Osteocyte (in vitro differentiated cells): ENCODE results near the gene CNPY4. TPM values are rescaled to one million over a fixed set of nuclear protein-coding genes. Genes with fewer than 3 reads are reported as not detected.
A peak's percentile ranks its signal among the peaks of the same experiment; 100 is the strongest.

Experiments used
- DNase-seq: peaks from one replicate; pipeline ENCODE4 v3.0.0; 2021; ENCODE audit warnings: mixed read lengths; ENCODE audit not compliant: unreplicated experiment; ENCODE audit errors: extremely low spot score
- H3K27ac Mint-ChIP-seq: one replicate; pipeline ENCODE4 v1.8.0; 2021; ENCODE audit warnings: mild to moderate bottlenecking, mixed read lengths; ENCODE audit not compliant: unreplicated experiment
- H3K27me3 Mint-ChIP-seq: one replicate; pipeline ENCODE4 v1.8.0; 2021; ENCODE audit warnings: mixed read lengths; ENCODE audit not compliant: unreplicated experiment
- H3K36me3 Mint-ChIP-seq: one replicate; pipeline ENCODE4 v1.8.0; 2021; ENCODE audit warnings: mixed read lengths; ENCODE audit not compliant: unreplicated experiment
- H3K4me1 Mint-ChIP-seq: one replicate; pipeline ENCODE4 v1.8.0; 2021; ENCODE audit warnings: mixed read lengths; ENCODE audit not compliant: unreplicated experiment
- H3K4me3 Mint-ChIP-seq: one replicate; pipeline ENCODE4 v1.8.0; 2021; ENCODE audit warnings: mild to moderate bottlenecking, moderate library complexity, mixed read lengths; ENCODE audit not compliant: unreplicated experiment
- H3K9me3 Mint-ChIP-seq: one replicate; pipeline ENCODE4 v1.8.0; 2021; ENCODE audit warnings: mixed read lengths; ENCODE audit not compliant: unreplicated experiment
- total RNA-seq: library from RNA; stranded (reverse); gene quantifications from 2 replicates; pipeline ENCODE4 v1.2.1, GENCODE V29; 2021
- TF ChIP-seq, protein P1 (sequence below): fragments of 200-600 bp; sonication (generic); IDR thresholded peaks from 2 replicates; pipeline ENCODE4 v1.5.0; 2021; ENCODE audit warnings: antibody characterized with exemption, mild to moderate bottlenecking, moderate library complexity

The CNPY4 gene
- total RNA-seq, 1 donor from 2014 or later, result 33.6 TPM

DNA sequence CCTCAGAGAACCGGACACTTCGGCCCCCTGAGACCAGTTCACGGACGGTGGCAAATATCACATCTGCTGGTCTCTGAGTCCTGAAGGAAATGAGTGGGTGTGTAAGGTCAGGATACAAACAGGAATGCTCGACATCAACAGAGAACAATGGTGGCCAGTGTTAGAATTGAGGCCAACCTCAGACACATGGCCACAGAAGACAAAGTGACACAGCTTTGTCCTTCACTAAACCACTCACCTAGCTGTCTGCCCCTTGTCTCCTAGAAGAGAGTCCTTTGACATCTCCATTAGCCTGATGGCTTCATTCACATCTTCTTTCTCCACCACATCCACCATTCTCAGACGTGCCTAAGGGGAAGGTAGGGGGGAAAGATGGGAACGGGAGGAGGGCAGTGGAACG lies 26.4 kb upstream of the CNPY4 start:
- Mint-ChIP-seq H3K9me3 (no peaks in the 10 kb centered on the region), H3K36me3 (peaks cover 50% of the 10 kb centered on the region), H3K27me3 (no peaks in the 10 kb centered on the region), H3K4me1 (peaks cover 17% of the 10 kb centered on the region), H3K27ac (no peak overlapping the region), H3K4me3 (no peak overlapping the region)
- DNase-seq, result no peak
- TF ChIP-seq, protein P1, sequence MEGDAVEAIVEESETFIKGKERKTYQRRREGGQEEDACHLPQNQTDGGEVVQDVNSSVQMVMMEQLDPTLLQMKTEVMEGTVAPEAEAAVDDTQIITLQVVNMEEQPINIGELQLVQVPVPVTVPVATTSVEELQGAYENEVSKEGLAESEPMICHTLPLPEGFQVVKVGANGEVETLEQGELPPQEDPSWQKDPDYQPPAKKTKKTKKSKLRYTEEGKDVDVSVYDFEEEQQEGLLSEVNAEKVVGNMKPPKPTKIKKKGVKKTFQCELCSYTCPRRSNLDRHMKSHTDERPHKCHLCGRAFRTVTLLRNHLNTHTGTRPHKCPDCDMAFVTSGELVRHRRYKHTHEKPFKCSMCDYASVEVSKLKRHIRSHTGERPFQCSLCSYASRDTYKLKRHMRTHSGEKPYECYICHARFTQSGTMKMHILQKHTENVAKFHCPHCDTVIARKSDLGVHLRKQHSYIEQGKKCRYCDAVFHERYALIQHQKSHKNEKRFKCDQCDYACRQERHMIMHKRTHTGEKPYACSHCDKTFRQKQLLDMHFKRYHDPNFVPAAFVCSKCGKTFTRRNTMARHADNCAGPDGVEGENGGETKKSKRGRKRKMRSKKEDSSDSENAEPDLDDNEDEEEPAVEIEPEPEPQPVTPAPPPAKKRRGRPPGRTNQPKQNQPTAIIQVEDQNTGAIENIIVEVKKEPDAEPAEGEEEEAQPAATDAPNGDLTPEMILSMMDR, result no peak

DNA sequence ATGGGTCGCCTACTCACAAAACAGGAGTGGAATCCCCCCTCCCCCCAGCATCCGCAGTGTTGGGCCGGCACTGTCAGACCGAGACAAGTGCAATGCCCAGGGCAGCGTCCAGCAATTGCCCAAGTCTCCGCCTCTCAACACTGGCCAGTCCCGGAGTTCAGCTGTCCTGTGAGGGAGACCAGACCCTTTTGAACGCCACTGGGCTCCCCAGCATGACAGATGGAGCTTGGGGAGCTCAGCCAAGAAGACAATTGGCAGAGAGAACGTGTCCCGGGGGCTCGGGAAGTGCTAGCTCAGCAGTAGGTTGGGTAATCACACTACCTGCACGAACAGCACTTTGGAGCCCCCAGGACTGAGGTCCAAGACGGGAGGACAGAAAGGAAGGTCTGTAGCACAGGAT lies 25.9 kb upstream of the CNPY4 start:
- Mint-ChIP-seq H3K36me3 (peaks cover 53% of the 10 kb centered on the region), H3K9me3 (no peaks in the 10 kb centered on the region), H3K27me3 (no peaks in the 10 kb centered on the region), H3K4me1 (peaks cover 15% of the 10 kb centered on the region), H3K27ac (peak overlapping the region; percentile 47), H3K4me3 (no peak overlapping the region)
- DNase-seq, result no peak
- TF ChIP-seq, protein P1, result no peak

DNA sequence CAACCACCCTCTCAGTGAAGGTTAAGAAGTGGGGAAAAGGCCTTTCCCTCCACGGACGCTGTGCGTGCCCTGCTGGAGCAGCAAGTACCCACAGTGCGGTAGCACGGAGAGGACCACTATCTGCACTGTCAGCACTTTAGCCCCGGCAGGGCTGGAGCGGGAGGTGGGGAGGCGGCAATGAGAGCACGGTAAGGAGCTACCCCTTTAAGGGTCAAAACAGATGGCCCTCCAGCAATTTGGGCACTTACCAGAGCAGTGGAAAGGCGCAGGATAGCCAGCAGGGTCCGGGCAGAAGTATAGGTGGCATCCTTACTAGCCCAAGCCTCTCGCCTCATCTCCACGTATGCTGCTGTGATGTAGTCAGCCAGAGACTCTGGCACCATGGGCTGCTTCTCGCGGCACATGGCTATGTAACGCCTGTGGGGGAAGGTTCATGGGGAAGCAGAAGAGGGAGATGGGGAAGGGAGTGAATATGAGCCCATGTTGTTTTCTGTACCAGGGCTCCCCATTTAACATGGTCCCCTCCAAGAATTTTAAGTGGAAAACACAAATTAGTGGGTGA lies 25.4 kb upstream of the CNPY4 start:
- Mint-ChIP-seq H3K4me1 (peaks cover 20% of the 10 kb centered on the region), H3K27ac (no peak overlapping the region), H3K36me3 (peaks cover 58% of the 10 kb centered on the region)

DNA sequence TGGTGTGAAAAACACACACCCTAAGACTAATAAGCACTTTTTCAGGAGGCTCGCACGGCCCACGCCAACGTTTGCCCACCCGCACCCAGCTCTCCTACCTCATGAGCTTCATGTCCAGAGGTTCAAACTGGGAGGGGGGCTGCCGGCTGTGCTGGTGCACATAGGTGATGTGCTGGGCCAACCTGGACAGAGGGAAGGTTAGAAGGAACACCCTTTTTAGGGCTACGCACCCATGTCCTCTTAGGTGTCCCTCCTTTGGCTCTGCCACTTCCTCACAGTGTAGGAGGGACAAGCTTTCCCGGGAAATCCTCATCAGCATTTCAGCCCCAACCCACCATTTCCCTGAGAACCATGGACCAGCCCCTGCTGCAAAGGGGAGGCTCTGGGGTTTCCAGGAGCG lies 24.1 kb upstream of the CNPY4 start:
- no peak for DNase-seq
- Mint-ChIP-seq H3K9me3 (no peaks in the 10 kb centered on the region), H3K36me3 (peaks cover 66% of the 10 kb centered on the region), H3K27ac (peak overlapping the region; percentile 14), H3K4me1 (peaks cover 23% of the 10 kb centered on the region), H3K27me3 (no peaks in the 10 kb centered on the region), H3K4me3 (no peak overlapping the region)
- TF ChIP-seq, protein P1, result no peak

More for the DNA sequence above, 25.4 kb upstream of the CNPY4 start:
- no peaks in the 10 kb centered on the region for H3K27me3 Mint-ChIP-seq
- no peak overlapping the region for H3K4me3 Mint-ChIP-seq
- no peak for DNase-seq
- no peaks in the 10 kb centered on the region for H3K9me3 Mint-ChIP-seq
- TF ChIP-seq, protein P1, result no peak

DNA sequence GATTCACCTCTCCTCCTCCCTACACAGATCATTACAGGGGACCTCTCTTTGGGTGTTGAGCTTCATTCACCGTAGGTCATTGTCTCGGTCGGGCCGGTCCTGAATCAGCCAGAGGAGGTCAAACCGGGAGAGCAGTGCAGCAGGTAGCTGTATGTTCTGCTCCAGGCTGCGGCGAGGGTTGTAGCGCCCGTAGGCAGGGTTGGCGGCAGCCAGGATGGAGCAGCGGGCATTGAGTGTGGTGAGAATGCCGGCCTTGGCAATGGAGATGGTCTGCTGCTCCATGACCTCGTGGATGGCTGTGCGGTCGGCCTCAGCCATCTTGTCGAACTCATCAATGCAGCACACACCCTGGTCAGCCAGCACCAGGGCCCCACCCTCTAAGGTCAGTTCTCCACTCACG lies 23.7 kb upstream of the CNPY4 start:
- TF ChIP-seq, protein P1, result no peak
- no peaks in the 10 kb centered on the region for H3K27me3 Mint-ChIP-seq
- no peaks in the 10 kb centered on the region for H3K9me3 Mint-ChIP-seq
- DNase-seq, result no peak
- peaks cover 20% of the 10 kb centered on the region for H3K4me1 Mint-ChIP-seq
- H3K4me3 Mint-ChIP-seq, result no peak overlapping the region
- H3K36me3 Mint-ChIP-seq, result peaks cover 63% of the 10 kb centered on the region
- peak overlapping the region; percentile 14 for H3K27ac Mint-ChIP-seq
